Measurements from ENCODE around the gene AP1S3.
"Not testable (repeated sequence)": the region's sequence is repeated elsewhere in the genome, so short reads cannot be mapped to it uniquely, and the experiment has no call there.

The AP1S3 gene

GRCh38 chr2:223877721-223878410 lies 40.5 kb upstream of the AP1S3 start:
- H3K4me3 ChIP-seq (ENCODE audit: low read depth, low read length), result no peak overlapping the region
- TF ChIP-seq, protein P1, sequence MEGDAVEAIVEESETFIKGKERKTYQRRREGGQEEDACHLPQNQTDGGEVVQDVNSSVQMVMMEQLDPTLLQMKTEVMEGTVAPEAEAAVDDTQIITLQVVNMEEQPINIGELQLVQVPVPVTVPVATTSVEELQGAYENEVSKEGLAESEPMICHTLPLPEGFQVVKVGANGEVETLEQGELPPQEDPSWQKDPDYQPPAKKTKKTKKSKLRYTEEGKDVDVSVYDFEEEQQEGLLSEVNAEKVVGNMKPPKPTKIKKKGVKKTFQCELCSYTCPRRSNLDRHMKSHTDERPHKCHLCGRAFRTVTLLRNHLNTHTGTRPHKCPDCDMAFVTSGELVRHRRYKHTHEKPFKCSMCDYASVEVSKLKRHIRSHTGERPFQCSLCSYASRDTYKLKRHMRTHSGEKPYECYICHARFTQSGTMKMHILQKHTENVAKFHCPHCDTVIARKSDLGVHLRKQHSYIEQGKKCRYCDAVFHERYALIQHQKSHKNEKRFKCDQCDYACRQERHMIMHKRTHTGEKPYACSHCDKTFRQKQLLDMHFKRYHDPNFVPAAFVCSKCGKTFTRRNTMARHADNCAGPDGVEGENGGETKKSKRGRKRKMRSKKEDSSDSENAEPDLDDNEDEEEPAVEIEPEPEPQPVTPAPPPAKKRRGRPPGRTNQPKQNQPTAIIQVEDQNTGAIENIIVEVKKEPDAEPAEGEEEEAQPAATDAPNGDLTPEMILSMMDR (conservative IDR thresholded peaks at IDR 0.05; ENCODE audit: low read depth, low read length), result no peak
- no peak for DNase-seq (ENCODE audit: low read depth)

- H3K4me3 ChIP-seq (ENCODE audit: low read depth, low read length), result no peak overlapping the region
- TF ChIP-seq, protein P1 (conservative IDR thresholded peaks at IDR 0.05; ENCODE audit: low read depth, low read length), result no peak
- DNase-seq (ENCODE audit: low read depth), result no peak
Observed at GRCh38 chr2:223873672-223874071, 36.3 kb upstream of the AP1S3 start.

DNA sequence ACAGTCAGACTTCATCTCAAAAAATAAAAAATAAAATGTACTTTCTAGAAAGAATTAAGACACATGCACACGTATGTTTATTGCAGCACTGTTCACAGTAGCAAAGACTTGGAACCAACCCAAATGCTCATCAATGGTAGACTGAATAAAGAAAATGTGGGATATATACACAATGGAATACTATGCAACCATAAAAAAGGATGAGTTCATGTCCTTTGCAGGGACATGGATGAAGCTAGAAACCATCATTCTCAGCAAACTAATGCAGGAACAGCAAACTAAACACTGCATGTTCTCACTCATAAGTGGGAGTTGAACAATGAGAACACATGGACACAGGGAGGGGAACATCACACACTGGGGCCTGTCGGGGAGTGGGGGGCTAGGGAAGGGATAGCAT lies 35.4 kb upstream of the AP1S3 start:
- not testable (repeated sequence) for DNase-seq (ENCODE audit: low read depth); H3K4me3 ChIP-seq (ENCODE audit: low read depth, low read length)

GRCh38 chr2:223871661-223872060 lies 34.3 kb upstream of the AP1S3 start:
- DNase-seq (ENCODE audit: low read depth); H3K4me3 ChIP-seq (ENCODE audit: low read depth, low read length): not testable (repeated sequence)

DNA sequence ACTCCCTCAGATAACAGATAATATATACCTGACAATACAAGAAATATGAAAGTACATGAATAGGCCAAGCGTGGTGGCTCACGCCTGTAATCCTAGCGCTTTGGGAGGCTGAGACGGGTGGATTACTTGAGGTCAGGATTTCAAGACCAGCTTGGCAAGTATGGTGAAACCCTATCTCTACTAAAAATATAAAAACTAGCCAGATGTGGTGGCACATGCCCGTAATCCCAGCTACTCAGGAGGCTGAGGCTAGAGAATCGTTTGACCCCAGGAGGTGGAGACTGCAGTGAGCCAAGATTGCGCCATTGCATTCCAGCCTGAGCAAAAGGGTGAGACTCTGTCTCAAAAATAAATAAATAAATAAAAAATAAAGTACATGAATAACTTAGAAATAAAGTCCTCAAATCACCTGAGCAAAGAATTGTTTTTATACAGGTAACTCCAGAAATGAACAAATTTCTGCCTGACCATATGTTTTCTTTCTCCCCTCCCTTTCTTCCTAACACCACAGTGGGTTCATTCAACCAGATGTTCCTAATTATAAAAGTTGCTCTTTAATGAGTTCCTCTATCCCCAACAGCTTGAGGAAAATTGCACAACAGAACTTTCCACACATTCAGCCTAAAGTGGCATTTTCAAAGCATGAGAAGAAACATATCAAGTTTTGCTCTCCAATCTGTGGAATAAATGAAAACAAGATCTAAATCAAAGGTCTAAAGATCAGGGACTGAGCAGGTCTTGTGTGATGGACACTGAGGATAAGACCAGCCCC lies 33.6 kb upstream of the AP1S3 start:
- TF ChIP-seq, protein P1 (conservative IDR thresholded peaks at IDR 0.05; ENCODE audit: low read depth, low read length), result no peak
- no peak for DNase-seq (ENCODE audit: low read depth)
- no peak overlapping the region for H3K4me3 ChIP-seq (ENCODE audit: low read depth, low read length)

GRCh38 chr2:223868005-223868404 lies 30.6 kb upstream of the AP1S3 start:
- TF ChIP-seq, protein P1 (conservative IDR thresholded peaks at IDR 0.05; ENCODE audit: low read depth, low read length), result no peak
- H3K4me3 ChIP-seq (ENCODE audit: low read depth, low read length), result no peak overlapping the region
- no peak for DNase-seq (ENCODE audit: low read depth)

GRCh38 chr2:223865907-223866508 lies 28.6 kb upstream of the AP1S3 start:
- TF ChIP-seq, protein P1 (conservative IDR thresholded peaks at IDR 0.05; ENCODE audit: low read depth, low read length), result no peak
- H3K4me3 ChIP-seq (ENCODE audit: low read depth, low read length), result no peak overlapping the region
- DNase-seq (ENCODE audit: low read depth), result no peak

- H3K4me3 ChIP-seq (ENCODE audit: low read depth, low read length), result no peak overlapping the region
- TF ChIP-seq, protein P1 (conservative IDR thresholded peaks at IDR 0.05; ENCODE audit: low read depth, low read length), result no peak
- DNase-seq (ENCODE audit: low read depth), result no peak
Observed at GRCh38 chr2:223865124-223865523, 27.7 kb upstream of the AP1S3 start.
